Panc1 (cell line): ENCODE measurements around the gene DLG3.

ENCODE experiments used
- POLR2AphosphoS5 ChIP-seq: IDR thresholded peaks from 2 replicates; pipeline ENCODE4 v1.6.1; 2012; ENCODE audit warnings: mild to moderate bottlenecking, low read depth, low read length, moderate library complexity
- REST ChIP-seq, 2 experiments: IDR thresholded peaks; 2 replicates each; pipeline ENCODE4 v1.6.1; 2011 to 2012; ENCODE audit warnings: low read depth in 2 of 2, control low read depth in 1 of 2, low read length in 1 of 2, mild to moderate bottlenecking in 1 of 2, moderate library complexity in 1 of 2; ENCODE audit not compliant: insufficient read depth in 1 of 2
- TCF7L2 ChIP-seq: IDR thresholded peaks from 2 replicates; pipeline ENCODE4 v1.6.1; 2011; ENCODE audit warnings: mild to moderate bottlenecking, low read depth, low read length, inconsistent platforms
- TF ChIP-seq, protein P1 (sequence below): fragments of 450-650 bp; IDR thresholded peaks from 2 replicates; pipeline ENCODE4 v1.5.1; 2017; ENCODE audit warnings: mild to moderate bottlenecking

DNA sequence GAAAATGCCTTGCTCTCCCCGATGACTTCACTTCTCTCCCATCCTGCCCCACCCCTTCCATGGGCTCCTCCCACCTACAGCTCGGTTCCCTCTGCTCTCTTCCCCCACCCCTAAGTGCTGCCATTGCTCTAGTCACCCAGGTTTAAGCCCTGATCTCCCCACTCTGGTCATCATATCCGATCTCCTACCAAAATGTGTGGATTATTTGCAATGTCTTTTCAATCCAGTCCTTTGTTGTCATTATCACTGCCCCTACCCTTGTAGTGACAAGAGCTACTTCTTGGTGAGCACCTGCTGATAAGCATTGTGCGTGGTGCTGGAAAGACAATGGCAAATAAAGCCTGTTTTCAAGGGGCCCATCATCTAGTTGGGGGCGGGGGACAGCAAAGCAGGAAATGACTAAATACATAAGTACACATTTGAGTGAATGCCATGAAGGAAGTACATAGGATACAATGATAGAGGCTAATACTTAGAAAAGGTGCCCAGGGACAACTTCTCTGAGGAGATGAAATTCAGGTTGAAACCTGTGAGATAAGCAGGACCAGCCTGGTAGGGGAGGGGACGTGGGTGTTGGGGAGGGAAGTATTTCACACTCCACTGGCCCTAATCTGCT lies 63.8 kb downstream of the DLG3 start:
- TF ChIP-seq, protein P1, sequence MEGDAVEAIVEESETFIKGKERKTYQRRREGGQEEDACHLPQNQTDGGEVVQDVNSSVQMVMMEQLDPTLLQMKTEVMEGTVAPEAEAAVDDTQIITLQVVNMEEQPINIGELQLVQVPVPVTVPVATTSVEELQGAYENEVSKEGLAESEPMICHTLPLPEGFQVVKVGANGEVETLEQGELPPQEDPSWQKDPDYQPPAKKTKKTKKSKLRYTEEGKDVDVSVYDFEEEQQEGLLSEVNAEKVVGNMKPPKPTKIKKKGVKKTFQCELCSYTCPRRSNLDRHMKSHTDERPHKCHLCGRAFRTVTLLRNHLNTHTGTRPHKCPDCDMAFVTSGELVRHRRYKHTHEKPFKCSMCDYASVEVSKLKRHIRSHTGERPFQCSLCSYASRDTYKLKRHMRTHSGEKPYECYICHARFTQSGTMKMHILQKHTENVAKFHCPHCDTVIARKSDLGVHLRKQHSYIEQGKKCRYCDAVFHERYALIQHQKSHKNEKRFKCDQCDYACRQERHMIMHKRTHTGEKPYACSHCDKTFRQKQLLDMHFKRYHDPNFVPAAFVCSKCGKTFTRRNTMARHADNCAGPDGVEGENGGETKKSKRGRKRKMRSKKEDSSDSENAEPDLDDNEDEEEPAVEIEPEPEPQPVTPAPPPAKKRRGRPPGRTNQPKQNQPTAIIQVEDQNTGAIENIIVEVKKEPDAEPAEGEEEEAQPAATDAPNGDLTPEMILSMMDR = no peak
- TF ChIP-seq POLR2AphosphoS5 (no peak), REST (IDR thresholded peaks at IDR 0.05; ENCODE audit: insufficient read depth in 1 of 2, low read depth in 2 of 2, low read length in 1 of 2) (no peak), TCF7L2 (no peak)
